GM23338 (cell line): Measurements from ENCODE around the gene CYP4F3.

Experiments used
- EZH2 ChIP-seq: fragments of 200-600 bp; sonication (generic); IDR thresholded peaks from one replicate; pipeline ENCODE4 v1.8.0; 2017; ENCODE audit warnings: antibody characterized with exemption, mild to moderate bottlenecking, low read depth; ENCODE audit not compliant: unreplicated experiment
- POLR2AphosphoS5 ChIP-seq: IDR thresholded peaks from 2 replicates; pipeline ENCODE4 v1.6.1; 2016; ENCODE audit warnings: antibody characterized with exemption, low read depth
- TF ChIP-seq, protein P1 (sequence below), 2 experiments: fragments of 200-600 bp in 1 of 2; sonication (generic) in 1 of 2; conservative IDR thresholded peaks; 2 replicates each; pipeline versions ENCODE4 v1.5.1 to v1.6.1; 2016 to 2017; ENCODE audit warnings: antibody characterized with exemption in 2 of 2, low read depth in 2 of 2, mild to moderate bottlenecking in 2 of 2, moderate library complexity in 1 of 2

- TF ChIP-seq, protein P1, sequence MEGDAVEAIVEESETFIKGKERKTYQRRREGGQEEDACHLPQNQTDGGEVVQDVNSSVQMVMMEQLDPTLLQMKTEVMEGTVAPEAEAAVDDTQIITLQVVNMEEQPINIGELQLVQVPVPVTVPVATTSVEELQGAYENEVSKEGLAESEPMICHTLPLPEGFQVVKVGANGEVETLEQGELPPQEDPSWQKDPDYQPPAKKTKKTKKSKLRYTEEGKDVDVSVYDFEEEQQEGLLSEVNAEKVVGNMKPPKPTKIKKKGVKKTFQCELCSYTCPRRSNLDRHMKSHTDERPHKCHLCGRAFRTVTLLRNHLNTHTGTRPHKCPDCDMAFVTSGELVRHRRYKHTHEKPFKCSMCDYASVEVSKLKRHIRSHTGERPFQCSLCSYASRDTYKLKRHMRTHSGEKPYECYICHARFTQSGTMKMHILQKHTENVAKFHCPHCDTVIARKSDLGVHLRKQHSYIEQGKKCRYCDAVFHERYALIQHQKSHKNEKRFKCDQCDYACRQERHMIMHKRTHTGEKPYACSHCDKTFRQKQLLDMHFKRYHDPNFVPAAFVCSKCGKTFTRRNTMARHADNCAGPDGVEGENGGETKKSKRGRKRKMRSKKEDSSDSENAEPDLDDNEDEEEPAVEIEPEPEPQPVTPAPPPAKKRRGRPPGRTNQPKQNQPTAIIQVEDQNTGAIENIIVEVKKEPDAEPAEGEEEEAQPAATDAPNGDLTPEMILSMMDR (conservative IDR thresholded peaks at IDR 0.05; ENCODE audit: low read depth in 2 of 2) = no peak
- TF ChIP-seq EZH2 (no peak), POLR2AphosphoS5 (no peak)
These were observed 61.8 kb downstream of the CYP4F3 start for GRCh38 chr19:15702534-15702930.
